Esophagus muscularis mucosa (tissue), 4 donors: Measurements from ENCODE around the gene COX18. TPM values are rescaled to one million over a fixed set of nuclear protein-coding genes. Genes with fewer than 3 reads are reported as not detected.

Experiments used
- DNase-seq: peaks from one replicate; pipeline ENCODE4 v3.0.0-alpha.2; 2017; ENCODE audit errors: extremely low spot score
- H3K27ac ChIP-seq, 4 donors: fragments of 200-600 bp; sonication (generic); replicated peaks in 1 of 4; 1 replicate in 3 of 4; 2 replicates in 1 of 4; pipeline ENCODE4 v1.5.1; 2016 to 2019; ENCODE audit warnings: mild to moderate bottlenecking in 1 of 4
- H3K27me3 ChIP-seq, 4 donors: fragments of 200-600 bp; sonication (generic); one replicate each; pipeline versions ENCODE4 v1.5.1 to v1.6.0; 2016 to 2019
- H3K36me3 ChIP-seq, 4 donors: fragments of 200-600 bp; sonication (generic); one replicate each; pipeline ENCODE4 v1.5.1; 2016 to 2019
- H3K4me1 ChIP-seq, 4 donors: fragments of 200-600 bp; sonication (generic); one replicate each; pipeline ENCODE4 v1.5.1; 2016 to 2019
- H3K4me3 ChIP-seq, 4 donors: fragments of 200-600 bp; sonication (generic); 1 replicate in 2 of 4; 2 replicates in 2 of 4; pipeline ENCODE4 v1.5.1; 2016 to 2019; ENCODE audit warnings: mild to moderate bottlenecking in 4 of 4, moderate library complexity in 1 of 4
- H3K9me3 ChIP-seq, 4 donors: fragments of 200-600 bp; sonication (generic); 1 replicate in 3 of 4; 2 replicates in 1 of 4; pipeline ENCODE4 v1.5.1; 2016 to 2019
- EP300 ChIP-seq: sonication (generic); formaldehyde crosslinking; IDR thresholded peaks from one replicate; pipeline ENCODE4 v1.6.1; 2017; ENCODE audit warnings: antibody characterized with exemption
- POLR2A ChIP-seq: fragments of 450-650 bp; IDR thresholded peaks from one replicate; pipeline ENCODE4 v1.6.1; 2017; ENCODE audit warnings: antibody characterized with exemption, moderate library complexity, mild to moderate bottlenecking, low read depth
- POLR2AphosphoS5 ChIP-seq, 2 donors: sonication (generic); formaldehyde crosslinking; IDR thresholded peaks; one replicate each; pipeline ENCODE4 v1.6.1; 2017; ENCODE audit warnings: antibody characterized with exemption in 2 of 2
- WGBS: methylation state at CpG from one replicate; pipeline ENCODE4 v1.1.5; 2018; 5-methylcytosine and 5-hydroxymethylcytosine counted together
- intact Hi-C: fragments of 100-400 bp; cut with DNase I; formaldehyde crosslinking; loops from one replicate; pipeline ENCODE4 v1.15.1; 2023
- small RNA-seq, 3 donors: library from RNA; depleted of rRNA; stranded (forward); fragments of <200 nt; gene quantifications; one replicate each; pipeline ENCODE3, GENCODE V24; 2016
- total RNA-seq, 4 donors: library from RNA; depleted of rRNA; stranded (reverse); fragments of >200 nt; gene quantifications; one replicate each; pipeline versions ENCODE4 v1.1.0 to v1.2.1, GENCODE V29; 2016
- TF ChIP-seq, protein P1 (sequence below), 3 experiments: fragments of 200-600 bp in 2 of 3; fragments of 450-650 bp in 1 of 3; sonication (generic) in 2 of 3; IDR thresholded peaks; one replicate each; pipeline ENCODE4 v1.5.1; 2017 to 2019; ENCODE audit warnings: antibody characterized with exemption in 3 of 3, mild to moderate bottlenecking in 2 of 3, moderate library complexity in 1 of 3

The COX18 gene
- total RNA-seq, 4 donors from 2014 or later = 10.4 to 19.0 (median 12.9) TPM

GRCh38 chr4:73005514-73005913 is 64.0 kb downstream of the COX18 start:
- no peaks in the 10 kb centered on the region for H3K27me3 ChIP-seq
- peaks cover 0 to 5% (median 0%) of the 10 kb centered on the region in 4 donors for H3K4me1 ChIP-seq
- no peak overlapping the region for H3K27ac ChIP-seq
- intact Hi-C loops = no loop called here
- WGBS = 89% methylated on average over 1 of the region's 1 CpG
- H3K4me3 ChIP-seq = no peak overlapping the region
- H3K36me3 ChIP-seq = no peaks in the 10 kb centered on the region
- no peaks in the 10 kb centered on the region for H3K9me3 ChIP-seq
- TF ChIP-seq POLR2AphosphoS5 (IDR thresholded peaks at IDR 0.05) = no peak
- TF ChIP-seq, protein P1, sequence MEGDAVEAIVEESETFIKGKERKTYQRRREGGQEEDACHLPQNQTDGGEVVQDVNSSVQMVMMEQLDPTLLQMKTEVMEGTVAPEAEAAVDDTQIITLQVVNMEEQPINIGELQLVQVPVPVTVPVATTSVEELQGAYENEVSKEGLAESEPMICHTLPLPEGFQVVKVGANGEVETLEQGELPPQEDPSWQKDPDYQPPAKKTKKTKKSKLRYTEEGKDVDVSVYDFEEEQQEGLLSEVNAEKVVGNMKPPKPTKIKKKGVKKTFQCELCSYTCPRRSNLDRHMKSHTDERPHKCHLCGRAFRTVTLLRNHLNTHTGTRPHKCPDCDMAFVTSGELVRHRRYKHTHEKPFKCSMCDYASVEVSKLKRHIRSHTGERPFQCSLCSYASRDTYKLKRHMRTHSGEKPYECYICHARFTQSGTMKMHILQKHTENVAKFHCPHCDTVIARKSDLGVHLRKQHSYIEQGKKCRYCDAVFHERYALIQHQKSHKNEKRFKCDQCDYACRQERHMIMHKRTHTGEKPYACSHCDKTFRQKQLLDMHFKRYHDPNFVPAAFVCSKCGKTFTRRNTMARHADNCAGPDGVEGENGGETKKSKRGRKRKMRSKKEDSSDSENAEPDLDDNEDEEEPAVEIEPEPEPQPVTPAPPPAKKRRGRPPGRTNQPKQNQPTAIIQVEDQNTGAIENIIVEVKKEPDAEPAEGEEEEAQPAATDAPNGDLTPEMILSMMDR (IDR thresholded peaks at IDR 0.05) = no peak
- TF ChIP-seq POLR2A = no peak
- TF ChIP-seq EP300 = no peak
- DNase-seq = no peak

Small RNA genes lying within 50 kb of the gene (small RNA-seq; reads per million reads assigned to genes)
- gene RNU6ATAC5P = 0 reads per million in 3 donors

Other genes with a start within 250 kb of the COX18 start
- 10 to 100 TPM; 47.9 to 58.1 (median 54.7) TPM for gene ANKRD17, start 189.1 kb upstream of the COX18 start, total RNA-seq